Measurements from ENCODE around the gene MCL1.

MCL1 gene

GRCh38 chr1:150578272-150579109, 919 bp downstream of the MCL1 start:
- peak overlapping the region; percentile 86 for H3K4me3 ChIP-seq (ENCODE audit: control insufficient read depth, low read depth, low read length)
- no peak for TF ChIP-seq CTCF (conservative IDR thresholded peaks at IDR 0.05; ENCODE audit: control insufficient read depth, insufficient read depth, low read depth, low read length)
- peak; percentile 92 for DNase-seq (ENCODE audit: low read depth)

- peak overlapping the region; percentile 86 for H3K4me3 ChIP-seq (ENCODE audit: control insufficient read depth, low read depth, low read length)
- TF ChIP-seq CTCF (conservative IDR thresholded peaks at IDR 0.05; ENCODE audit: control insufficient read depth, insufficient read depth, low read depth, low read length) = no peak
- DNase-seq (ENCODE audit: low read depth) = peak; percentile 41
Measured at GRCh38 chr1:150577557-150578271, 1.7 kb downstream of the MCL1 start.

- DNase-seq (ENCODE audit: low read depth) = no peak
- H3K4me3 ChIP-seq (ENCODE audit: control insufficient read depth, low read depth, low read length) = peak overlapping the region; percentile 86
- TF ChIP-seq CTCF (conservative IDR thresholded peaks at IDR 0.05; ENCODE audit: control insufficient read depth, insufficient read depth, low read depth, low read length) = no peak
Measured at GRCh38 chr1:150576794-150577556, 2.4 kb downstream of the MCL1 start.

GRCh38 chr1:150576367-150576711, 3.1 kb downstream of the MCL1 start:
- no peak for DNase-seq (ENCODE audit: low read depth)
- TF ChIP-seq CTCF (conservative IDR thresholded peaks at IDR 0.05; ENCODE audit: control insufficient read depth, insufficient read depth, low read depth, low read length) = no peak
- peak overlapping the region; percentile 86 for H3K4me3 ChIP-seq (ENCODE audit: control insufficient read depth, low read depth, low read length)

GRCh38 chr1:150575518-150576366, 3.7 kb downstream of the MCL1 start:
- peak overlapping the region; percentile 86 for H3K4me3 ChIP-seq (ENCODE audit: control insufficient read depth, low read depth, low read length)
- peak; percentile 43 for DNase-seq (ENCODE audit: low read depth)
- no peak for TF ChIP-seq CTCF (conservative IDR thresholded peaks at IDR 0.05; ENCODE audit: control insufficient read depth, insufficient read depth, low read depth, low read length)

- H3K4me3 ChIP-seq (ENCODE audit: control insufficient read depth, low read depth, low read length) = peak overlapping the region; percentile 86
- no peak for DNase-seq (ENCODE audit: low read depth)
- no peak for TF ChIP-seq CTCF (conservative IDR thresholded peaks at IDR 0.05; ENCODE audit: control insufficient read depth, insufficient read depth, low read depth, low read length)
Measured at GRCh38 chr1:150575072-150575489, 4.3 kb downstream of the MCL1 start.

Measured in fibroblast of mammary gland (primary cell).